ENCODE data around the gene UPP1. TPM values are rescaled to one million over a fixed set of nuclear protein-coding genes. Genes with fewer than 3 reads are reported as not detected.
"Not testable (repeated sequence)": the region's sequence is repeated elsewhere in the genome, so short reads cannot be mapped to it uniquely, and the experiment has no call there.

The UPP1 gene
- total RNA-seq, 8 experiments from 2014 or later = 3.1 to 93.0 (median 26.4) TPM

GRCh38 chr7:48063985-48064384, 25.1 kb upstream of the UPP1 start:
- 1 to 100% (median 57%) methylated on average over 1 of the region's 1 CpG; no CpG with 5 or more reads in 1 of the 10 experiments for WGBS, 10 experiments
- H3K4me1 ChIP-seq (replicated peaks in 1 of 2) = no peaks in the 10 kb centered on the region
- in situ Hi-C loops (cut with MboI; ENCODE audit: low pct_unique_long_range_greater_than_20kb in 2 of 9, low sequenced_read_pairs in 9 of 9, unreplicated experiment in 9 of 9) = no loop called here
- no peak for ATAC-seq (replicated peaks in 6 of 8)
- no peak overlapping the region for H3K4me3 ChIP-seq
- H3K27ac ChIP-seq = no peak overlapping the region

GRCh38 chr7:48067475-48067874, 21.6 kb upstream of the UPP1 start:
- in situ Hi-C loops (cut with MboI; ENCODE audit: low pct_unique_long_range_greater_than_20kb in 2 of 9, low sequenced_read_pairs in 9 of 9, unreplicated experiment in 9 of 9) = no loop called here
- Histone ChIP-seq H3K4me1 (replicated peaks in 1 of 2) (no peaks in the 10 kb centered on the region), H3K27ac (no peak overlapping the region), H3K4me3 (no peak overlapping the region)
- ATAC-seq (replicated peaks in 6 of 8) = no peak
- WGBS, 10 experiments = 33 to 88% (median 60%) methylated on average over 2 of the region's 2 CpGs; no CpG with 5 or more reads in 4 of the 10 experiments

GRCh38 chr7:48074204-48074654, 14.8 kb upstream of the UPP1 start:
- Histone ChIP-seq H3K4me1 (replicated peaks in 1 of 2) (no peaks in the 10 kb centered on the region), H3K27ac (no peak overlapping the region), H3K4me3 (no peak overlapping the region)
- ATAC-seq (replicated peaks in 6 of 8) = peak in 2 of 8 experiments; percentile 93 to 96
- in situ Hi-C loops (cut with MboI; ENCODE audit: low pct_unique_long_range_greater_than_20kb in 2 of 9, low sequenced_read_pairs in 9 of 9, unreplicated experiment in 9 of 9) = no loop called here

GRCh38 chr7:48077423-48077822, 11.6 kb upstream of the UPP1 start:
- ATAC-seq (replicated peaks in 6 of 8) = no peak
- WGBS, 10 experiments = 71 to 100% (median 100%) methylated on average over 1 of the region's 1 CpG; no CpG with 5 or more reads in 5 of the 10 experiments
- H3K4me1 ChIP-seq (replicated peaks in 1 of 2) = no peaks in the 10 kb centered on the region
- in situ Hi-C loops (cut with MboI; ENCODE audit: low pct_unique_long_range_greater_than_20kb in 2 of 9, low sequenced_read_pairs in 9 of 9, unreplicated experiment in 9 of 9) = loop anchor here in 2 of 9 experiments (25.0 kb wide), 1 partner anchor 90 kb away; the partner anchor contains the start of gene HUS1 (in 2 of the 2)
- H3K27ac ChIP-seq = no peak overlapping the region
- no peak overlapping the region for H3K4me3 ChIP-seq

- in situ Hi-C loops (cut with MboI; ENCODE audit: low pct_unique_long_range_greater_than_20kb in 2 of 9, low sequenced_read_pairs in 9 of 9, unreplicated experiment in 9 of 9) = loop anchor here in 2 of 9 experiments (25.0 kb wide), 1 partner anchor 91 kb away; the partner anchor contains the start of gene HUS1 (in 2 of the 2)
- H3K4me3 ChIP-seq = no peak overlapping the region
- 0 to 100% (median 86%) methylated on average over 1 to 2 of the region's 2 CpGs; no CpG with 5 or more reads in 1 of the 10 experiments for WGBS, 10 experiments
- ATAC-seq (replicated peaks in 6 of 8) = peak in 3 of 8 experiments; percentile 20 to 94 (median 36)
- H3K4me1 ChIP-seq (replicated peaks in 1 of 2) = no peaks in the 10 kb centered on the region
- no peak overlapping the region for H3K27ac ChIP-seq
These were observed 10.6 kb upstream of the UPP1 start for GRCh38 chr7:48078470-48078869.

GRCh38 chr7:48082378-48082777, 6.7 kb upstream of the UPP1 start:
- not testable (repeated sequence) for H3K4me3 ChIP-seq; H3K27ac ChIP-seq; H3K4me1 ChIP-seq (replicated peaks in 1 of 2); ATAC-seq (replicated peaks in 6 of 8)
- in situ Hi-C loops (cut with MboI; ENCODE audit: low pct_unique_long_range_greater_than_20kb in 2 of 9, low sequenced_read_pairs in 9 of 9, unreplicated experiment in 9 of 9) = loop anchor here in 2 of 9 experiments (25.0 kb wide), 1 partner anchor 95 kb away; the partner anchor contains the start of gene HUS1 (in 2 of the 2)

GRCh38 chr7:48083114-48083830, 5.8 kb upstream of the UPP1 start:
- 60 to 100% (median 89%) methylated on average over 1 to 6 of the region's 6 CpGs; no CpG with 5 or more reads in 3 of the 10 experiments for WGBS, 10 experiments
- no peak for ATAC-seq (replicated peaks in 6 of 8)
- H3K4me3 ChIP-seq = no peak overlapping the region
- peaks cover 0 to 11% of the 10 kb centered on the region in 2 donors for H3K4me1 ChIP-seq (replicated peaks in 1 of 2)
- no peak overlapping the region for H3K27ac ChIP-seq
- in situ Hi-C loops (cut with MboI; ENCODE audit: low pct_unique_long_range_greater_than_20kb in 2 of 9, low sequenced_read_pairs in 9 of 9, unreplicated experiment in 9 of 9) = loop anchor here in 2 of 9 experiments (25.0 kb wide), 1 partner anchor 96 kb away; the partner anchor contains the start of gene HUS1 (in 2 of the 2)

- 17 to 100% (median 51%) methylated on average over 1 to 7 of the region's 9 CpGs for WGBS, 10 experiments
- Histone ChIP-seq H3K4me3 (no peak overlapping the region), H3K4me1 (replicated peaks in 1 of 2) (peaks cover 0 to 13% of the 10 kb centered on the region in 2 donors), H3K27ac (peak overlapping the region in 1 of 2 donors; percentile 43)
- peak in 7 of 8 experiments; percentile 36 to 55 (median 50) for ATAC-seq (replicated peaks in 6 of 8)
- in situ Hi-C loops (cut with MboI; ENCODE audit: low pct_unique_long_range_greater_than_20kb in 2 of 9, low sequenced_read_pairs in 9 of 9, unreplicated experiment in 9 of 9) = loop anchor here in 2 of 9 experiments (25.0 kb wide), 1 partner anchor 98 kb away; the partner anchor contains the start of gene HUS1 (in 2 of the 2)
These were observed 4.2 kb upstream of the UPP1 start for GRCh38 chr7:48084727-48085432.

- in situ Hi-C loops (cut with MboI; ENCODE audit: low pct_unique_long_range_greater_than_20kb in 2 of 9, low sequenced_read_pairs in 9 of 9, unreplicated experiment in 9 of 9) = loop anchor here in 2 of 9 experiments (25.0 kb wide), 1 partner anchor 98 kb away; the partner anchor contains the start of gene HUS1 (in 2 of the 2)
- Histone ChIP-seq H3K4me3 (no peak overlapping the region), H3K4me1 (replicated peaks in 1 of 2) (peaks cover 5 to 13% of the 10 kb centered on the region in 2 donors), H3K27ac (peak overlapping the region in 1 of 2 donors; percentile 43)
- 40 to 100% (median 100%) methylated on average over 1 of the region's 1 CpG; no CpG with 5 or more reads in 5 of the 10 experiments for WGBS, 10 experiments
- ATAC-seq (replicated peaks in 6 of 8) = no peak
These were observed 3.7 kb upstream of the UPP1 start for GRCh38 chr7:48085433-48085791.

GRCh38 chr7:48085942-48086341, 3.1 kb upstream of the UPP1 start:
- no peak for ATAC-seq (replicated peaks in 6 of 8)
- in situ Hi-C loops (cut with MboI; ENCODE audit: low pct_unique_long_range_greater_than_20kb in 2 of 9, low sequenced_read_pairs in 9 of 9, unreplicated experiment in 9 of 9) = loop anchor here in 2 of 9 experiments (25.0 kb wide), 1 partner anchor 99 kb away; the partner anchor contains the start of gene HUS1 (in 2 of the 2)
- no peak overlapping the region for H3K4me3 ChIP-seq
- H3K27ac ChIP-seq = no peak overlapping the region
- 60 to 100% (median 100%) methylated on average over 1 of the region's 1 CpG; no CpG with 5 or more reads in 6 of the 10 experiments for WGBS, 10 experiments
- H3K4me1 ChIP-seq (replicated peaks in 1 of 2) = peaks cover 6 to 13% of the 10 kb centered on the region in 2 donors

- in situ Hi-C loops (cut with MboI; ENCODE audit: low pct_unique_long_range_greater_than_20kb in 2 of 9, low sequenced_read_pairs in 9 of 9, unreplicated experiment in 9 of 9) = loop anchor here in 2 of 9 experiments (25.0 kb wide), 1 partner anchor 100 kb away; the partner anchor contains the start of gene HUS1 (in 2 of the 2)
- H3K27ac ChIP-seq = no peak overlapping the region
- peaks cover 6 to 13% of the 10 kb centered on the region in 2 donors for H3K4me1 ChIP-seq (replicated peaks in 1 of 2)
- no peak for ATAC-seq (replicated peaks in 6 of 8)
- 55 to 100% (median 93%) methylated on average over 1 to 7 of the region's 7 CpGs; no CpG with 5 or more reads in 1 of the 10 experiments for WGBS, 10 experiments
- no peak overlapping the region for H3K4me3 ChIP-seq
These were observed 1.7 kb upstream of the UPP1 start for GRCh38 chr7:48087349-48087748.

GRCh38 chr7:48088559-48089045, 463 bp upstream of the UPP1 start:
- in situ Hi-C loops (cut with MboI; ENCODE audit: low pct_unique_long_range_greater_than_20kb in 2 of 9, low sequenced_read_pairs in 9 of 9, unreplicated experiment in 9 of 9) = loop anchor here in 2 of 9 experiments (25.0 kb wide), 1 partner anchor 101 kb away; the partner anchor contains the start of gene HUS1 (in 2 of the 2)
- 0 to 8% (median 5%) methylated on average over 2 to 12 of the region's 25 CpGs; no CpG with 5 or more reads in 7 of the 10 experiments for WGBS, 10 experiments
- H3K27ac ChIP-seq = peak overlapping the region; percentile 13 to 77

More at GRCh38 chr7:48088559-48089045, 463 bp upstream of the UPP1 start:
- peak; percentile 58 to 78 (median 72) for ATAC-seq (replicated peaks in 6 of 8)
- H3K4me3 ChIP-seq = peak overlapping the region; percentile 78 to 92 (median 89)
- peaks cover 6 to 13% of the 10 kb centered on the region in 2 donors for H3K4me1 ChIP-seq (replicated peaks in 1 of 2)
